Mesothelial cell of epicardium (in vitro differentiated cells): ENCODE measurements around the gene SDHAF2. TPM values are rescaled to one million over a fixed set of nuclear protein-coding genes. Genes with fewer than 3 reads are reported as not detected.
A peak's percentile ranks its signal among the peaks of the same experiment; 100 is the strongest.
"Not testable (repeated sequence)": the region's sequence is repeated elsewhere in the genome, so short reads cannot be mapped to it uniquely, and the experiment has no call there.

Experiments used
- DNase-seq, 2 experiments: peaks; one replicate each; pipeline ENCODE4 v3.0.0; 2021; ENCODE audit warnings: low spot score in 2 of 2; ENCODE audit not compliant: unreplicated experiment in 2 of 2
- H3K27ac Mint-ChIP-seq: 2 replicates; pipeline ENCODE4 v1.8.0; 2021; ENCODE audit warnings: mixed read lengths
- H3K27me3 Mint-ChIP-seq: 2 replicates; pipeline ENCODE4 v1.8.0; 2021; ENCODE audit warnings: low read depth, mixed read lengths
- H3K36me3 Mint-ChIP-seq: 2 replicates; pipeline ENCODE4 v1.8.0; 2021; ENCODE audit warnings: mixed read lengths
- H3K4me1 Mint-ChIP-seq: 2 replicates; pipeline ENCODE4 v1.8.0; 2021; ENCODE audit warnings: mixed read lengths
- H3K4me3 Mint-ChIP-seq: 2 replicates; pipeline ENCODE4 v1.8.0; 2021; ENCODE audit warnings: mild to moderate bottlenecking, moderate library complexity, mixed read lengths
- H3K9me3 Mint-ChIP-seq: 2 replicates; pipeline ENCODE4 v1.8.0; 2021; ENCODE audit warnings: mixed read lengths
- total RNA-seq: library from RNA; stranded (reverse); gene quantifications from 3 replicates; pipeline ENCODE4 v1.2.1, GENCODE V29; 2021
- TF ChIP-seq, protein P1 (sequence below): fragments of 200-600 bp; sonication (generic); IDR thresholded peaks from one replicate; pipeline ENCODE4 v1.5.0; 2021; ENCODE audit warnings: antibody characterized with exemption; ENCODE audit not compliant: unreplicated experiment

SDHAF2 gene
- total RNA-seq, 1 donor from 2014 or later = 36.1 TPM

DNA sequence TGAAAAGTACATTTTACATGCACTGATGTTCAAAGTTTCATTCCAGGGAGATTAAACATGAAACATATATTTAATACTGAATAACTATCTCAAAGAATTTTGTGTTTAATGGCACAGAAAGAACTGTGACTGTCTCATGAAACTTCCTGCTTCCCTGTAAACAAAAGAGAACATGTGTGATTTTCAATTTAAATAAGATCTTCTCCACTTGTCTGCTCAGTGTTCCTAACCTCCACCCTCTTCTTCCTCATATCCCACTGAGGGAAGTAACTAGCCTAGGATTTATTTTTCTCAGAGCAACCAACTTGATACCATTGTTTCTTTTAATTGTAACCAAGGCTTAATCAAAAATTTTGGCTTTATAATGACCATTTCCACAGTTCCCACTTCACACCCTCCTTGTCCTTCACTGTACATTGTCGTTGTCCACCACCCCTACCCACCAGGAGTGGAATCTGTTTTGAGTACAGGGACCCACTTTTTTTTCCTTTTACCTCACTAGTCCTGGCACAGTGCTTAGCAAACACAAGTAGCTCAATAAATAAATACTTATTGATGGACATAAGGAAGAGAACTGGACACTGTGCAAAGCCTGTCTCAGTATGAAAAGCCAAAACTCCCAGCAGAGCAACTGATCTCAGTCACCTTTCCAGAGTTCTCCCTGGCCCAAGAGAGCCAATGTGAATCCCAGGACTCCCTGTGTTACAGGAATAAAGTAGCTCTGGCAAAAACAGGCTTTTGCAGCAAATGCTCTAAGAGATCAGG is 4.4 kb upstream of the SDHAF2 start:
- Mint-ChIP-seq H3K27ac (no peak overlapping the region), H3K4me3 (no peak overlapping the region), H3K4me1 (peaks cover 7% of the 10 kb centered on the region), H3K36me3 (peaks cover 38% of the 10 kb centered on the region), H3K9me3 (no peaks in the 10 kb centered on the region), H3K27me3 (no peaks in the 10 kb centered on the region)
- no peak for DNase-seq
- TF ChIP-seq, protein P1, sequence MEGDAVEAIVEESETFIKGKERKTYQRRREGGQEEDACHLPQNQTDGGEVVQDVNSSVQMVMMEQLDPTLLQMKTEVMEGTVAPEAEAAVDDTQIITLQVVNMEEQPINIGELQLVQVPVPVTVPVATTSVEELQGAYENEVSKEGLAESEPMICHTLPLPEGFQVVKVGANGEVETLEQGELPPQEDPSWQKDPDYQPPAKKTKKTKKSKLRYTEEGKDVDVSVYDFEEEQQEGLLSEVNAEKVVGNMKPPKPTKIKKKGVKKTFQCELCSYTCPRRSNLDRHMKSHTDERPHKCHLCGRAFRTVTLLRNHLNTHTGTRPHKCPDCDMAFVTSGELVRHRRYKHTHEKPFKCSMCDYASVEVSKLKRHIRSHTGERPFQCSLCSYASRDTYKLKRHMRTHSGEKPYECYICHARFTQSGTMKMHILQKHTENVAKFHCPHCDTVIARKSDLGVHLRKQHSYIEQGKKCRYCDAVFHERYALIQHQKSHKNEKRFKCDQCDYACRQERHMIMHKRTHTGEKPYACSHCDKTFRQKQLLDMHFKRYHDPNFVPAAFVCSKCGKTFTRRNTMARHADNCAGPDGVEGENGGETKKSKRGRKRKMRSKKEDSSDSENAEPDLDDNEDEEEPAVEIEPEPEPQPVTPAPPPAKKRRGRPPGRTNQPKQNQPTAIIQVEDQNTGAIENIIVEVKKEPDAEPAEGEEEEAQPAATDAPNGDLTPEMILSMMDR = no peak

DNA sequence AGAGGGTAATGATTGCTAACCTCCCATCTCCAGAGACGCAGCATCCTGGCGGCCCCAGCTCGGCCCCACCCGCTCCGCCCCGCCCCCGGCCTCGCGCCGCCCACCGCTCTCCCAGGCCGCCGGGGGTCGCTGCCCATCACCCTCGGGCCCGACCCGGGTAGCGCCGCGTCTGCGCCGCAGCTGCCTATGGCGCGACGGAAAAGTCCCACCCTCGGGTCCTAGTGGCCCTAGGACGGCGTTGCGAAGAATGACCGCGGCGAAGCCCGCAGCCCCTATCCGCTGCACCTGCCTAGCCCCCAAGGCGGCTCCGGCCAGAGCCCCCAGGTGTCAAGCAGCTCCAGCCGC is 606 bp upstream of the SDHAF2 start:
- H3K4me3 Mint-ChIP-seq = peak overlapping the region; percentile 92
- H3K36me3 Mint-ChIP-seq = peaks cover 23% of the 10 kb centered on the region
- peak; percentile 43 to 68 for DNase-seq
- no peaks in the 10 kb centered on the region for H3K27me3 Mint-ChIP-seq
- TF ChIP-seq, protein P1 = no peak
- peaks cover 20% of the 10 kb centered on the region for H3K4me1 Mint-ChIP-seq
- no peaks in the 10 kb centered on the region for H3K9me3 Mint-ChIP-seq
- H3K27ac Mint-ChIP-seq = peak overlapping the region; percentile 98

DNA sequence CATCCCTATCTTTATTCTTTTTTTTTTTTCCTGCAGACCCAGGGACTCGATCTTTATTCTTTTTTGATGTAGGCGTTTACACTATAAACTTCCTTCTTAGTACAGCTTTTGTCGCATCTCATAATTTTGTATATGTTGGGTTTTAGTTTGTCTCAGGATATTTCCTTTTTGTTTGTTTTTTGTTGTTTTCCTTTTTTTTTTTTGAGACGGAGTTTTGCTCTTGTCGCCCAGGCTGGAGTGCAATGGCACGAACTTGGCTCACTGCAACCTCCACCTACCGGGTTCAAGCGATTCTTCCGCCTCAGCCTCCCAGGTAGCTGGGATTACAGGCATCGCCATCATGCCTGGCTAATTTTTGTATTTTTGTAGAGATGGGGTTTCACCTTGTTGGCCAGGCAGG is 915 bp downstream of the SDHAF2 start:
- H3K9me3 Mint-ChIP-seq, DNase-seq, H3K27me3 Mint-ChIP-seq: not testable (repeated sequence)
- Mint-ChIP-seq H3K36me3 (peaks cover 15% of the 10 kb centered on the region), H3K4me1 (peaks cover 26% of the 10 kb centered on the region), H3K4me3 (peak overlapping the region; percentile 92), H3K27ac (peak overlapping the region; percentile 97)

DNA sequence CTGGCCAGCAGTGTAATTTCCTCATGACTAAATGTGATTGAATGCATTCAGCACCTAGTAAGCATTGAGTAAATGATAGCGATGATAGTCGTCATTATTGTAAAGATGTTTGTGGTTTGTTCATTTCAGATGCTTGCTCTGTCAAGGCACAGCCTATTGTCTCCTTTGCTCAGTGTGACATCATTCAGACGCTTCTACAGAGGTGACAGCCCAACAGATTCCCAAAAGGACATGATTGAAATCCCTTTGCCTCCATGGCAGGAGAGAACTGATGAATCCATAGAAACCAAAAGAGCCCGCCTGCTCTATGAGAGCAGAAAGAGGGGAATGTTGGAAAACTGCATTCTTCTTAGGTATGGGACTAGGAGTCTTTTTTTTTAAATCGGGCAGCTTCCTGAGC is 7.6 kb downstream of the SDHAF2 start:
- DNase-seq = no peak

DNA sequence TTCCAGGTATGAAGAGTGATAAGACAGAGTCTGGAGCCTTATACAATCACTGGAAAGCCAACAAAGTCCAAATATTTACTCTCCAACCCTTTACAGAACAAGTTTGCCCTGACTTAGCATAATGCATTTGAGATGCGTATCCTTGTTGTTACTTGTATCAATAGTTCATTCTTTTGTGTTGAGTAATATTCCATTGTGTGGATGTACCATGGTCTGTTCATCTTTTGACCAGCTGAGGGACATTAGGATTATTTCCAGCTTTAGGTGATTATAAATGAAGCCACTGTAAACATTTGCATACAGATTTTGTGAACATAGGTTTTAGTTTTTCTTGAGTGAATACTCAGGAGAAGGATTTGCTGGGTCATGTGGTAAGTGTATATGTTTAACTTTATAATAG is 9.7 kb downstream of the SDHAF2 start:
- Mint-ChIP-seq H3K4me1 (peaks cover 6% of the 10 kb centered on the region), H3K27me3 (no peaks in the 10 kb centered on the region), H3K27ac (no peak overlapping the region), H3K9me3 (peaks cover 3% of the 10 kb centered on the region), H3K36me3 (peaks cover 48% of the 10 kb centered on the region), H3K4me3 (no peak overlapping the region)
- TF ChIP-seq, protein P1 = no peak
- DNase-seq = no peak

More for the DNA sequence above, 7.6 kb downstream of the SDHAF2 start:
- no peaks in the 10 kb centered on the region for H3K9me3 Mint-ChIP-seq
- TF ChIP-seq, protein P1 = no peak
- H3K4me3 Mint-ChIP-seq = no peak overlapping the region
- no peaks in the 10 kb centered on the region for H3K27me3 Mint-ChIP-seq
- peaks cover 41% of the 10 kb centered on the region for H3K36me3 Mint-ChIP-seq
- H3K27ac Mint-ChIP-seq = no peak overlapping the region
- H3K4me1 Mint-ChIP-seq = peaks cover 9% of the 10 kb centered on the region

DNA sequence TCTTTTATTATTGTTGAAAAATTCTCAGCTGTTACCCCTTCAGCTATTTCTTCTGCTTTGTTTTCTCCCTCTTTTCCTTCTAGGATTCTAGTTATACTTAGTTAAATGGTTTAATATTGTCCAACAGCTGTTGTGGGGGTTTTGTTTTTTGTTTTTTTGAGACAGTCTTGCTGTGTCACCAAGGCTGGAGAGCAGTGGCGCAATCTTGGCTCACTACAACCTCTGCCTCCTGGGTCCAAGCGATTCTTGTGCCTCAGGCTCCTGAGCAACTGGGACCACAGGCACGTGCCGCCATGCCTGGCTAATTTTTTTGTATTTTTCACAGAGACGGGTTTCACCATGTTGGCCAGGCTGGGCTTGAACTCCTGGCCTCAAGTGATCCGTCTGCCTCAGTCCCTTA is 12.7 kb downstream of the SDHAF2 start:
- Mint-ChIP-seq H3K36me3 (peaks cover 43% of the 10 kb centered on the region), H3K4me1 (no peaks in the 10 kb centered on the region), H3K9me3 (peaks cover 3% of the 10 kb centered on the region), H3K4me3 (no peak overlapping the region), H3K27me3 (no peaks in the 10 kb centered on the region), H3K27ac (no peak overlapping the region)
- TF ChIP-seq, protein P1 = no peak
- DNase-seq = no peak
